B cell (primary cell): ENCODE measurements around the gene TEX54. TPM values are rescaled to one million over a fixed set of nuclear protein-coding genes. Genes with fewer than 3 reads are reported as not detected.
"Not testable (repeated sequence)": the region's sequence is repeated elsewhere in the genome, so short reads cannot be mapped to it uniquely, and the experiment has no call there.

Experiments used
- ATAC-seq: fragments of 200-7000 bp; cut with Tn5 transposase; one replicate; pipeline ENCODE4 v1.10.0; 2021; ENCODE audit warnings: low read depth, mild to moderate bottlenecking, moderate number of reproducible peaks, moderate library complexity
- CTCF ChIA-PET: fragments of 350-600 bp; sonication (Branson Sonifier 250); formaldehyde crosslinking; loops from one replicate; lab custom pipeline; 2021; ENCODE audit warnings: antibody characterized with exemption, inconsistent platforms; lab: Charles Lee
- POLR2A ChIA-PET: fragments of 350-600 bp; sonication (Branson Sonifier 250); formaldehyde crosslinking; loops from one replicate; lab custom pipeline; 2021; ENCODE audit warnings: antibody characterized with exemption; lab: Charles Lee
- DNase-seq: peaks from one replicate; pipeline ENCODE4 v3.0.0; 2013
- H2AFZ ChIP-seq: 2 replicates; pipeline ENCODE4 v1.6.1; 2012; ENCODE audit warnings: mild to moderate bottlenecking, low read depth, low read length; ENCODE audit not compliant: insufficient read depth, poor library complexity, severe bottlenecking
- H3K27ac ChIP-seq, 2 donors: 1 replicate in 1 of 2; 2 replicates in 1 of 2; pipeline ENCODE4 v1.5.1; 2012 to 2013; ENCODE audit warnings: low read length in 2 of 2, mild to moderate bottlenecking in 2 of 2, moderate library complexity in 1 of 2
- H3K27me3 ChIP-seq, 4 experiments: fragments of 200-600 bp in 1 of 4; sonication (generic) in 1 of 4; replicated peaks in 1 of 4; 1 replicate in 2 of 4; 2 replicates in 2 of 4; pipeline versions ENCODE4 v1.6.1 to v1.7.0; 2013 to 2016; ENCODE audit warnings: low read length in 3 of 4, mild to moderate bottlenecking in 2 of 4, mixed read lengths in 1 of 4, moderate library complexity in 1 of 4; ENCODE audit not compliant: insufficient read depth in 4 of 4, control insufficient read depth in 3 of 4; ENCODE audit errors: control extremely low read depth in 1 of 4
- H3K36me3 ChIP-seq, 2 experiments: replicated peaks in 1 of 2; 1 replicate in 1 of 2; 2 replicates in 1 of 2; pipeline versions ENCODE4 v1.6.1 to v1.7.1; 2013; ENCODE audit warnings: low read length in 1 of 2; ENCODE audit not compliant: insufficient read depth in 2 of 2, control insufficient read depth in 1 of 2; ENCODE audit errors: control extremely low read depth in 1 of 2, extremely low read depth in 1 of 2
- H3K4me1 ChIP-seq, 2 donors: fragments of 200-600 bp in 1 of 2; sonication (generic) in 1 of 2; 1 replicate in 1 of 2; 2 replicates in 1 of 2; pipeline versions ENCODE4 v1.5.1 to v1.6.1; 2013 to 2017; ENCODE audit warnings: low read length in 2 of 2; ENCODE audit not compliant: control insufficient read depth in 2 of 2, insufficient read depth in 2 of 2
- H3K4me2 ChIP-seq: replicated peaks from 2 replicates; pipeline ENCODE3; 2012; ENCODE audit warnings: mild to moderate bottlenecking, low read depth, low read length; ENCODE audit not compliant: poor library complexity, severe bottlenecking
- H3K4me3 ChIP-seq, 5 experiments: fragments of 200-600 bp in 1 of 5; sonication (generic) in 1 of 5; 1 replicate in 3 of 5; 2 replicates in 2 of 5; pipeline versions ENCODE4 v1.5.1 to v1.7.0; 2011 to 2016; ENCODE audit warnings: low read length in 4 of 5, mild to moderate bottlenecking in 4 of 5, low read depth in 2 of 5, control low read depth in 1 of 5, moderate library complexity in 1 of 5; ENCODE audit not compliant: insufficient read depth in 1 of 5; ENCODE audit errors: control extremely low read depth in 1 of 5, extremely low read depth in 1 of 5
- H3K79me2 ChIP-seq: fragments of 200-600 bp; sonication (generic); one replicate; pipeline ENCODE4 v1.6.0; 2016; ENCODE audit warnings: low read length; ENCODE audit not compliant: control insufficient read depth, insufficient read depth
- H3K9ac ChIP-seq: fragments of 200-600 bp; sonication (generic); 2 replicates; pipeline ENCODE4 v1.6.1; 2017; ENCODE audit warnings: mild to moderate bottlenecking, low read length, moderate library complexity
- H3K9me3 ChIP-seq, 3 donors: one replicate each; pipeline versions ENCODE4 v1.6.1 to v1.7.1; 2013; ENCODE audit warnings: low read length in 2 of 3; ENCODE audit not compliant: control insufficient read depth in 2 of 3, insufficient read depth in 1 of 3; ENCODE audit errors: control extremely low read depth in 1 of 3
- H4K20me1 ChIP-seq: 2 replicates; pipeline ENCODE4 v1.6.0; 2012; ENCODE audit warnings: mild to moderate bottlenecking, low read length; ENCODE audit not compliant: insufficient read depth, control insufficient read depth, poor library complexity, severe bottlenecking
- H3K27ac Mint-ChIP-seq: one replicate; pipeline ENCODE4 v1.8.0; 2021; ENCODE audit warnings: mixed read lengths
- H3K27me3 Mint-ChIP-seq: one replicate; pipeline ENCODE4 v1.8.0; 2021; ENCODE audit warnings: mixed read lengths
- H3K4me1 Mint-ChIP-seq: one replicate; pipeline ENCODE4 v1.8.0; 2021; ENCODE audit warnings: mixed read lengths
- H3K4me3 Mint-ChIP-seq: one replicate; pipeline ENCODE4 v1.8.0; 2021; ENCODE audit warnings: mixed read lengths
- H3K9me3 Mint-ChIP-seq: one replicate; pipeline ENCODE4 v1.8.0; 2022; ENCODE audit warnings: mixed read lengths; ENCODE audit not compliant: insufficient read depth
- CTCF ChIP-seq: fragments of 200-600 bp; IDR thresholded peaks from one replicate; pipeline ENCODE4 v1.8.0; 2022; ENCODE audit warnings: antibody characterized with exemption, mild to moderate bottlenecking
- EZH2 ChIP-seq: IDR thresholded peaks from 2 replicates; pipeline ENCODE4 v1.6.1; 2012; ENCODE audit warnings: borderline replicate concordance, low read depth, mild to moderate bottlenecking, moderate library complexity, low read length; ENCODE audit not compliant: insufficient read depth, poor library complexity, severe bottlenecking
- WGBS: methylation state at CpG from one replicate; pipeline ENCODE4 v1.1.5; 2013; ENCODE audit warnings: missing lambda C conversion rate; ENCODE audit not compliant: insufficient coverage; 5-methylcytosine and 5-hydroxymethylcytosine counted together
- intact Hi-C: fragments of 100-400 bp; cut with micrococcal nuclease; formaldehyde crosslinking; loops from one replicate; pipeline ENCODE4 v1.10.0; 2022
- polyA plus RNA-seq: library from polyadenylated mRNA; depleted of rRNA; stranded (reverse); fragments of >200 nt; gene quantifications from 2 replicates; pipeline ENCODE4 v1.2.3, GENCODE V29; 2012
- total RNA-seq, 2 donors: library from RNA; stranded (reverse); fragments of 120-200 nt in 1 of 2; gene quantifications; 1 replicate in 1 of 2; 2 replicates in 1 of 2; pipeline versions ENCODE4 v1.2.3 to v1.2.4, GENCODE V29; 2013 to 2022

TEX54 gene
- total and polyA plus RNA-seq, 2 donors (not counting 1 experiment from before 2014, with no cell fraction given): 1.1 TPM; not detected in 1

DNA sequence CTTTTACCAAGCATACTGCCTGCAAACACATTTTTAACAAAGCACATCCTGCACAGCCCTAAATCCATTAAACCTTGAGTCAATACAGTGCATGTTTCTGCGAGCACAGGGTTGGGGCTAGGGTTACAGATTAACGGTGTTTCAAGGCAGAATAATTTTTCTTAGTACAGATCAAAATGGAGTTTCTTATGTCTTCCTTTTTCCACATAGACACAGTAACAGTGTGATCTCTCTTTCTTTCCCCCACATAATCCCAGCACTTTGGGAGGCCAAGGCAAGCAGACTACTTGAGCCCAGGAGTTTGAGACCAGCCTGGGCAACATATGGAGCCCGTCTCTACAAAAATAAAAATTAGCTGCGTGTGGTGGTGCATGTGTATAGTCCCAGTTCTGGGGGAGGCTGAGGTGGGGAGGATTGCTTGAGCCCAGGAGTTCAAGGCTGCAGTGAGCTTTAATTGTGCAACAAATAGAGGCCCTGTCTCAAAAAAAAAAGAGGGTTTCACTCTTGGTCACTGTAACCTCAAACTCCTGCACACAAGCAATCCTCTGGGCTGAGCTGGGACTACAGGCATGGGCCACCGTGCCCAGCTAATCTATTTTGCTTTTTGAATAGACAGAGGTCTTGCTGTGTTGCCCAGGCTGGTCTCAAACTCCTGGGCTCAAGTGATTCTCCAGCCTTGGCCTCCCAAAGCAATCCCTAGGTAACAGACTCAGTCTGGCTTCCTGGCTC is 28.4 kb upstream of the TEX54 start:
- peaks cover 26% of the 10 kb centered on the region for H3K79me2 ChIP-seq
- H3K9ac ChIP-seq: no peak overlapping the region

GRCh38 chr11:62859281-62859703 is 26.7 kb upstream of the TEX54 start:
- Histone ChIP-seq H3K79me2 (peaks cover 41% of the 10 kb centered on the region), H4K20me1 (peaks cover 13% of the 10 kb centered on the region), H3K4me1 (peaks cover 14 to 33% of the 10 kb centered on the region in 2 donors)
- H2AFZ ChIP-seq, H3K4me3 Mint-ChIP-seq, H3K9ac ChIP-seq, ATAC-seq, H3K27me3 ChIP-seq, H3K27ac Mint-ChIP-seq, H3K9me3 ChIP-seq, H3K36me3 ChIP-seq, POLR2A ChIA-PET, H3K4me3 ChIP-seq, DNase-seq, H3K27ac ChIP-seq, H3K27me3 Mint-ChIP-seq, H3K4me2 ChIP-seq, H3K9me3 Mint-ChIP-seq: not testable (repeated sequence)
- intact Hi-C loops: loop anchor here (5.0 kb wide), 1 partner anchor 152 kb away; the partner anchor contains the start of genes BSCL2 and GNG3
- CTCF ChIA-PET: interaction anchor here (0.5 kb wide), 1 partner anchor 63 kb away, joined by 3 read pairs; no protein-coding TSS in a partner anchor
- WGBS: no CpG with 5 or more reads among the region's 8 CpGs
- H3K4me1 Mint-ChIP-seq: peaks cover 34% of the 10 kb centered on the region

More for the DNA sequence above, 28.4 kb upstream of the TEX54 start:
- H3K9me3 ChIP-seq: no peaks in the 10 kb centered on the region
- intact Hi-C loops: loop anchor here (5.0 kb wide), 1 partner anchor 269 kb away; the partner anchor contains the start of gene TUT1
- H3K4me3 ChIP-seq: no peak overlapping the region
- peaks cover 4 to 24% of the 10 kb centered on the region in 2 donors for H3K4me1 ChIP-seq
- Mint-ChIP-seq H3K27ac (no peak overlapping the region), H3K27me3 (no peaks in the 10 kb centered on the region), H3K9me3 (no peaks in the 10 kb centered on the region), H3K4me3 (no peak overlapping the region), H3K4me1 (peaks cover 19% of the 10 kb centered on the region)
- ATAC-seq: no peak
- no peak overlapping the region for H3K27ac ChIP-seq
- H3K27me3 ChIP-seq: no peaks in the 10 kb centered on the region
- no peaks in the 10 kb centered on the region for H4K20me1 ChIP-seq
- no peaks in the 10 kb centered on the region for H3K36me3 ChIP-seq
- POLR2A ChIA-PET: interaction anchor here (0.7 to 2.0 kb wide), 4 partner anchors 57 to 1117 kb away, joined by 3 to 7 read pairs (median 4); partner anchors contain the start of genes C11orf98 and CSKMT
- TF ChIP-seq CTCF: no peak
- TF ChIP-seq EZH2: no peak
- no peak for DNase-seq
- WGBS: 80% methylated on average over 3 of the region's 5 CpGs
- CTCF ChIA-PET: interaction anchor here (0.6 to 8.0 kb wide), 14 partner anchors 11 to 300 kb away, joined by 3 to 101 read pairs (median 4); partner anchors contain the start of genes BSCL2, NXF1, SLC3A2 and STX5
- H2AFZ ChIP-seq: no peak overlapping the region
- H3K4me2 ChIP-seq: no peak overlapping the region
